Stimulated activated CD4-positive, alpha-beta T cell treated with anti-CD3 and anti-CD28 coated beads, Interleukin-4, amount 100 ng/mL, for 24 hours (primary cell): ENCODE data around the gene COL4A4.

Source experiments
- DNase-seq: peaks from one replicate; pipeline ENCODE4 v3.0.0-alpha.2; 2020

COL4A4 gene

DNA sequence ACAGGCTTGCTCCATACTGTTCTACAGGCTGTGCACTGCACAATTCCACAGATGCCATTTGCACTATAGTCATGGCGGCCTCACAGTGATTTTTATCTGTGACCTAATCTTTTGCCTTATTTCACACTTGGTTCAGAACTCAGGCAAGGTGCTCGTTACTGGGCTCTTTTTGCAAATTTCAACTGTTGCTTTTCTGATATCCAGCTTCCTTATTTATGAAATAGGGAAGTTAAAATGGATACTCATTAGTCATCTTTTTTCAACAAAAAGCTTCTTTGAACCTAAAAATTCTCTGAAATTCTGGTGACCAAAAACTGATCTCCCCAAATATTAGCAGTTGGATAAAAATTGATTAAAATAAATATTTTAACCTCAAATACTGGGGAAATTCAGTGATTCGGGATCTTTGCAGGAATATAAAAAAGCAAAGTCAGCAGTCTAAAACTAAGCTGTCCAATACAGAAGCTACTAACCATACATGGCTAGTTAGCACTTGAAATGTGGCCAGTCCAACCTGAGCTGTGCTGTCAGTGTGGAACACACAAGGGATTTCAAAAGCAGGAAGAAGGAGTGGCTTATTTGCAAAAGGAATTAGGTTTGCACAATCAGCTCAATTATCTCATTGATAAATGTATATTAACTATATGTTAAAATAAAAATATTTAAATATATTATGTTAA lies 134.4 kb downstream of the COL4A4 start:
- no peak for DNase-seq

DNA sequence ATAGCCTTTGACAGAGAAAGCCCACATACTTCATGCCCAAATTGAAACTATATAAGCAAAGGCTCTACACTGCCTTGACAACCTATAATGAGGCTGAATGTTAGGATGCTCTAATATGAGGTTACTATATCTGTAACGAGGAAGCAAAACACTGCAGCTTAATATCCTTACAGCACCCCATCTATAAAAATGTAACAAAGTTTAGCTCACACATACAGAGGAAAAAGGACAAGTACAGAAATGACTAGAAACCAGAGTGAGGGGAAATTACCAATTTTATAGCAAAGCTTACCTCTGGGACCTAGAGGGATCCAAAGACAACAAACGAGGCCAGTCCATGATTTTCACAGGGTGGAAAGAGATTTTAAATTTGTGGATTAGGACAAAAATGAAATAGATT lies 138.5 kb downstream of the COL4A4 start:
- no peak for DNase-seq

DNA sequence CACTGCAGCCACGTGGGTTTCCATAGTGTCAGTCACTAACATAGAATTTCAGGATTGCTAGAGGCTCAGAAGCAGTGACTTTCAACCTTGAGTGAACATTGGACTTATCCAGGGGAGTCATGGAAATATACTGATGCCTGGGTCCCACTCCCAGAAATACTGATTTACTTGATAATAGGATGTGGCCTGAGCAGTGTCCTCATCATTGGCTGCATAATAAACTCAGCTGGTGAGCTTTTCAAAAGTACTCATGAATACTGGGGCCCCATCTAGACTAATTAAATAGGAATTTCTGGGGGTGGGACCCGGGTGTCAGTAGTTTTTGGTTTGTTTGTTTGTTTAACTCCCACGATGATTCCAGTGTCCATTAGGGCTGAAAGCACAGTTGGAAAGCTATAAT lies 141.4 kb downstream of the COL4A4 start:
- DNase-seq = no peak

DNA sequence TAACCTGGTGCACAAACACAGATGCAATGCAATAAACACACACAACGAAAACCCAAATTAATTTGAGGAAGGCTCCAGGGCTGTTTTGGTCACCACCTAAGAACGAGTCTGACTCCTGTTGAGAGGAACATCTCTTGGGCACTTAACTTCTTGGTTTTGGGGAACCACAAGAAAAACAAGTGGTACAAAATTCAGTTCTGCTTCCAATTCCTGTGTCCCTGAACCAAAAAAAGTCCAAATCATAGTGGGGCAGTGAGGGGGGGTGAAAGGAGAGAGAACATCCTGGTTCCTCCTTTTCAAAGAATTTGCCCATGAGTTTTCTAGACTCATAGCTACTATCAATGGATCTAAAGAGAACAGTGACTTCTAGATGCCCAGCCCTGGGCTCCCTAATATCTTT lies 143.6 kb downstream of the COL4A4 start:
- no peak for DNase-seq

DNA sequence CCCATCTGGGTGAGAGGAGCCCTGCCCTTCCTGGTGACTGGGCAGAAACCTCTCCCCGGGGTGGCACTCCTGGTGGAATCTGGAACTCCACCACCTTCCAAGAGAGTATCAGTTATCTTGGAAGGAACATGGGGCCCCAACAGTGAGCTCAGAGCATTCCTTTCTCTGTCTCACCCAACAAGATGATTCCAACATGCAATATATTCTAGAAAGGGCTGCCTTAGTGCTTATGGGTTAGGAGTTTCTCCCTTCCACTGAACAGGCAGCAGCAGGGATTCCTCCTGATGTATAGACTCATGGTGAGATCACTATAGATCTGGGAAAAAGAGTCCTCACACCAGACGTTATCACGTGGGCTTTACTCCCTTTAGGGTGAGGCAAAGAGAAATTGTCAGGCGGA lies 147.1 kb downstream of the COL4A4 start:
- no peak for DNase-seq

DNA sequence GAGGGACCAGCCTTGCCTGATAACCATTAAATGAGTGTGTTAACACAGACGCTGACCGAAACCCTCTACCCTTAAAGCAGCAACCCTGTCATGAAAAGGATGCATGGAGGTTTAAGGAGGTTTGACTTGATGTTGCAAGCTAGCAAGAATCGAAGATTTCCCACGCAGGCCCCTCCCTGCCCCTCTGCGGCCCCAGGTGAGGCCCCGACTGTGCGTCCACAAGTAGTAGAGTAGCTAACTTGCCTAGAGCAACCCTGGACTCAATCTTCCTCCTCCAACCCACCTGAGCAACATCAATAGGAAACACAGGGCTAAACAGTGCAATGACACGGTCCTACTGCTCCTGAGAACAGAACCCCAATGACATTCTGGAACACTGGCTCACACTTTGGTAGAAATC lies 150.1 kb downstream of the COL4A4 start:
- no peak for DNase-seq

- no peak for DNase-seq
These were observed 150.7 kb downstream of the COL4A4 start for GRCh38 chr2:227013330-227013729.

GRCh38 chr2:227010433-227010832 lies 153.6 kb downstream of the COL4A4 start:
- no peak for DNase-seq

DNA sequence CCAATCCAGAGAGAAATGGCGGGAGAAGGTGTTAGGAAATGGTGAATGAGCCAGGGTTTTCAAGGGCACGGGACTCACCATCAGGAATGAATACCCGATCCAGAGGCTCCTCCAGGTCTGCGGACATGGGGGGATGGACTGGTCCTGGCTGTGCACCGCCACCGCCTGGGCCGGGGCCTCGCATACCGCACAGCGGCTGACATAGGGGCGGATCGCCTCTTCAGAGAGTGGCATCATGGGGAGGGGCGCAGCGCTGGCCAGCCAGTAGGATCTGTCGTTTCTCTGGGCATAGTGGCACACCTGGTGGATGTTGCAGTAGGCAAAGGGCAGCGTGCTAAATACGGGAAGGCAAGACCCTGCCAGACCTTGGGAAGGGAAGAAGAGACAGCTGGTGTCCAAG lies 156.1 kb downstream of the COL4A4 start:
- DNase-seq = no peak

- no peak for DNase-seq
These were observed 156.9 kb downstream of the COL4A4 start for GRCh38 chr2:227007148-227007547.

GRCh38 chr2:227006189-227006897 lies 157.7 kb downstream of the COL4A4 start:
- no peak for DNase-seq

GRCh38 chr2:227004482-227004881 lies 159.5 kb downstream of the COL4A4 start:
- DNase-seq = no peak

- no peak for DNase-seq
These were observed 163.9 kb downstream of the COL4A4 start for GRCh38 chr2:227000123-227000522.

- no peak for DNase-seq
These were observed 164.3 kb downstream of the COL4A4 start for GRCh38 chr2:226999661-227000060.

DNA sequence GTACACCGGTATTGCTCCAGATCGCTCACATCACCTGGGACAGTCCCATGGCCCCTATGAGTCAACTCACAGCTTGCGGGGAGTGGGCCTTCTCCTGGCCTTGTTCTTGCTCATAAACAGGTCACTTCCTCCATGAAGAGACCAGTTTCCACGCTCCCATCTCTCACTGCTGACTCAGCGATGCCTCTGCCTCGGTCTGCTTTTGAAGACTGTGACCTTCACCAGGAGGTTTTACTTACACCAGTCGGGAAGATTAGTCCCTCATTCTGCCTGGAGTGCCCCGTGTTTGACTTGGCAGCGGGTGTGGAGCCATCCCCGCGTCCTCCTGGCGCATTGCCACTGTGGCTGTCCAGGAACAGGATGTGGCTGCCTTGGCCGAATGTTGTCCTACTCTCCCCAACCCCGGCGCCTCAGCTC lies 168.4 kb downstream of the COL4A4 start:
- peak; percentile 61 for DNase-seq

- no peak for DNase-seq
These were observed 169.2 kb downstream of the COL4A4 start for GRCh38 chr2:226994775-226995174.

GRCh38 chr2:226993171-226993570 lies 170.8 kb downstream of the COL4A4 start:
- DNase-seq = no peak

DNA sequence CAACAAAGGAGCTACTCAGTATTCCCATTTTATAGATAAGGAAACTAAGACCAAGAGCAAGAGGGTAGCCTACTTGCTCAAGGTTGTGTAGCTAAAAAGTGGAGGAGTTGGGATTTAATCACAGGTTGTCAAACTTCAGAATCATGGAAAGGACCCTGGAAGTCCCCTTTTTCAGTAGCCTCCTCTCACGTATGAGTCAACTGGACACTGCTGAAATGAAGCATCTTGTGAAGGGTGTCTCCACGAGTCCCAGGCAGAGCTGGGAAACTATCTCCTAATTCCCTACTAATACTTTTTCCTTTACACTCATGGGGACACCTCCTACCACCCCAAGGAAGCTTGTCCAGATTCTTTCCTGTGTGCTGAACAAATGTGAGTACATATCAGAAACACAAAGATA lies 172.3 kb downstream of the COL4A4 start:
- no peak for DNase-seq

DNA sequence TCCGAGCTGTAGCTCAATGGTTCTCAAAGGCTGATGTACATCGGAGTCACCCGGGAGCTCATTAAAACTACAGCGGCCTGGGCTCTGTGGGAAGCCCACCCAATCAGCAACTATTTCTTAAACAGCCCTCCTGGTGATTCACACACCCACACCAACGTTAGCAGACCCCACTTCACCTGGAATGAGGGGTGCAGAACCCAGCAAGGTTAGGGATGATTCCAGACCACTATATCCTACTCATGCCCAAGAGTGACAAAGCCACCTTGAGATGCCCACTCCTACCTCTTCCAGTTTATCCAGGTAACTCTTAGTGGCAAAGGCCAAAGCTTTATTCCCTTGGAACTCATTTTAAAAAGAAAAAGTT lies 178.4 kb downstream of the COL4A4 start:
- DNase-seq = no peak

DNA sequence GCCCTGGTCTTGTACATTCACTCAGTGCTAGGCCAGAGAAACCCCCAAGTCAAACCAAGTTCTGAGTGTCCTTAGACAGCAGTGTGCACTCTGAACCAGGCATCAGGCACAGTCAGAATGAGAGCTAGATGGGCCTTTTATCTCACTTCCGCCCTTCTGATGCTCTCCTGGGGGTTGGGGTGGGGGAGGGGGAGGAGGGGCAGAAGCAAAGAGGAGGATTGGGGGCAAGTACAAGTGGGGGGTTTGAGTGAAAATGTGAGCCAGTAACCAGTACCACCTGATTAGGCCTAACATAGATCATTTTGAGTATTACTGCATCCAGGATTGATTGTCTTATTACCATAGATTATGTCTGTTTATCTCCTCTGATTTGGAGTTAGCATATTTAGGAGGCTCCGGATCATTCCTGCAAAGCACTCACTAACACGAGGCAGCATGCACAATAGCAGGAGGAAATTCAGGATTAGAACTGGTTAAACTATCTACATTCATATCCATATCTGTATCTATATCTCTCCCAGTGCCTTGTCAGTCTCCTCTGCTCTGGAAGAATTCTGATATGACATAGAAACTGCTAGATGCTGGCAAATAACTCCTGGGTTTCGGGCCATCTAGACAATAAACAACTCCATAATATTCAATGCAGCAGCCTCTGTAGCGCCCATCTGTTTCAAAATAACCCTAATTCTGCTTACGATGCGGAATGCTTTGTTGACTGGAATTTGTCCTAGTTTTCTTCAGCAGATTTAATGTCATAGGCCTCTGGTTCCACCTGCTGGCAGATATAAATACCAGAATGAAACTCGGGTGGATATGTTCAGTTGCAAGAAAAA lies 179.0 kb downstream of the COL4A4 start:
- DNase-seq = peak; percentile 20

GRCh38 chr2:226983895-226984749 lies 179.9 kb downstream of the COL4A4 start:
- DNase-seq = no peak

DNA sequence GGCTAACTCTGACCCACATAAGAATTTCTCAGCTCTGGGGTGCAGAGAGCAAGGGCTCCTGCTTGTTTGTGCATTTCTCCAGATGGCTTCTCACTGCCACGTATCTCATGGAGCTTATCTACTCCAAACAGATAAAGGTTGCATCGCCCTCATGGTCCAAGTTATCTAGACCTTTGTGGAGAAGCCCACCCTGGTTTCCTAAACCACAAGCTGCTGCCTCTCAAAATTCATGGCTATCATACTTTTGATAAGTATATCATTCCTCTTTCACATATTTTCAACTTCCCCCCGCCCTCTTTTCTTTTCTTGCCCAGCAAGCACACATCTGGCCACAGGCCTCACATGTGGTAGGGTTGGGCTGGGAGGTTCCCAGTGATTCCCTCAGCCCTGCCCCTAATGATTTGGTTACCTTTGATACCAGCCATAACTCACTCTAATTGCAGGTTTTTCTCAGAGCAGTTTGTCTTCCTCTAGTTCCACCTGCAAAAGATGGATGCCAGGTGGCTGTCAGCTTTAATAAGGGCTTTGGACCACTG lies 182.1 kb downstream of the COL4A4 start:
- no peak for DNase-seq

DNA sequence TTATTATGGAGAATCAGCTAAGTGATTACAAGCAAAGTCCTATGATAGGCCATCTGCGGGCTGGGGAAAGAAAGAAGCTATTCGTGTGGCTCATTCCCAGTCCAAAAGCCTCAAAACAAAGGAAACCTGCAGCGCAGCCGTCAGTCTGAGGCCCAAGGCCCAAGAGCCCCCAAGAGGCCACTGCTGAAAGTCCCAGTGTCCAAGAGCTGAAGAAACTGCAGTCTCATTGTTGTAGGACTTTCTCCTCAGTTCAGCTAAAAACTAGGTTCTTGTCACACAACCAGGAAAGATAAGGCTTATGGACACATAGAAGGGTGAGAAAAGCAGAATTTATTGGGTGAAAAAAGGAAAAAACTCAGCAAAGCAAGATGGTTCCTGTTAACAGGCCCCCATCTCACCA lies 185.0 kb downstream of the COL4A4 start:
- DNase-seq = no peak
